Inflammatory macrophage treated with lipopolysaccharide for 1 hour (primary cell): ENCODE data around the gene TRAP1.
"Not testable (repeated sequence)": the region's sequence is repeated elsewhere in the genome, so short reads cannot be mapped to it uniquely, and the experiment has no call there.

Experiments used
- DNase-seq, 2 donors: peaks; one replicate each; pipeline ENCODE4 v3.0.0-alpha.2; 2020 to 2022

The TRAP1 gene

GRCh38 chr16:3735541-3735940, 18.2 kb upstream of the TRAP1 start:
- no peak for DNase-seq

DNA sequence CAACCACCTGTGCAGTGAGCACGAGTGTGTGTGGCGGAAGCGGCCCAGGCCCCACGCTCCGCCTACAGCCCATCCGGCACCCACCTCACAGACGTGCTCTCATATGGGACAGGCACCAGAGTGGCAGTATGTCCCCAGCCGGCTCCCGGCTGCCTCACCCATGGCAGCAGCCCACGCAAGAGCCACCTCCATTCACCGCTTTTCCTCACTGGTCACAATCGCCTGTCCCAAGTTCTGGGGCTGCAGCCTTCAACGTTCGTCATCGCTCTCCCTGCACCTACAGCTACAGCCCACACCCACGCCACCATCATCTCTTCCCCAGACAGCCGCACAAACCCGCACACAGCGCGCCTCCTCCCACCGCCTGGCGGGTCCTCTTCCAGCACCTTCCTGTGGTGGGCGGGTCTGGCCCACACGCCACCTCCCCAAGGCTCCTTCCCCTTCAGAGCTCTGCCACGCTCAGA, 17.5 kb upstream of the TRAP1 start:
- no peak for DNase-seq

DNA sequence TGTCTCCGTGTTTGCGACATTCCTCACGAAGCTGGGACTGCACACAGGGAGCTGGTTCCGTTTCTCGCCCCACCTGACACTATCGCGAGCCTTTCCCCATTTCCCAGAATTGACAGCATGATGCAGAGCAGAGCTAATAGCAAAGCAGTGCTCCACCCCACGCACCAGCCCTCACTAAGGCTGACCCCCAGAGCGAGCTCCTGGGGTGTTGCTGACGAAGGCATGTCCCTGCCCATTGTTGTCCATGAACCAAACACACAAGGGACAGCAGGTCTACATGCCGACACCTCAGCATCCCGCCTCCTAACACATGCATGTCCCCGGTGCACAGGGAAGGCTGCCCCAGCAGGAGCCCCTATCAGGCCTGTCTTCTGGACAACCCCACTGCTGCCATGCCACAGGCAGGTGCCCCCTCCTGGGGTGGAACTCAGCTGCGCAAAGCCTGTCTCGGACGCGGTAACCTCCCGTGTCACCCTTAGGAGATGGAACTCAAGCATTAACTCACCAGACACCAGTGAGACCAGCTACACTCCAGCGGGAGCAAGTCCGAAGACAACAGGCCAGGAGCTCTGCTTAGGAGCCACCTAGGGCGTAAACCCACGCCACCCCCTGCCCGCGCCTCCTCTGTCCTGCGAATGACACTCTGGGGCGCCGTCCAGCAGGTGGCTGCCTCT, 16.9 kb upstream of the TRAP1 start:
- no peak for DNase-seq

DNA sequence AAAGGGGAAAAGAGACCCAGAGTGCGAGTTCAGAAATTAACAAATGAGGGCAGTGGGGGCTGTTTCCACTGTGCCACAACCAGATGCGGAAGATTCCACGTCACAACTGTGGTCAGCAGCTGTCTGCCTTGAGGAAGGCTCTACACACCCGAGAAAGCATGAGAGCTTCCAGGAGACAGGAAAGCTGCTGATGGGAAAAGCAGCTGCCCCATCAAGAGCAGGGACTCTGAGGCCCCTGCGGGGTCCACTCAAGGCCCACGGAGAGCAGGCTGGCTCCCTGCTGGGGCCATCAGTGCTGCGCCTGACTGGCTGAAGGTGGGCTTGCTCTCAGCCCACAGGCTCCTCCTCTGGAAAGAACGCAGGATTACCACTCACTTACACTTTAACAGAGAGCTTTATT, 14.8 kb upstream of the TRAP1 start:
- no peak for DNase-seq

- DNase-seq = no peak
Observed at GRCh38 chr16:3731126-3731935, 14.0 kb upstream of the TRAP1 start.

- DNase-seq = no peak
Observed at GRCh38 chr16:3730161-3731125, 13.1 kb upstream of the TRAP1 start.

GRCh38 chr16:3729161-3730112, 12.1 kb upstream of the TRAP1 start:
- DNase-seq = no peak

DNA sequence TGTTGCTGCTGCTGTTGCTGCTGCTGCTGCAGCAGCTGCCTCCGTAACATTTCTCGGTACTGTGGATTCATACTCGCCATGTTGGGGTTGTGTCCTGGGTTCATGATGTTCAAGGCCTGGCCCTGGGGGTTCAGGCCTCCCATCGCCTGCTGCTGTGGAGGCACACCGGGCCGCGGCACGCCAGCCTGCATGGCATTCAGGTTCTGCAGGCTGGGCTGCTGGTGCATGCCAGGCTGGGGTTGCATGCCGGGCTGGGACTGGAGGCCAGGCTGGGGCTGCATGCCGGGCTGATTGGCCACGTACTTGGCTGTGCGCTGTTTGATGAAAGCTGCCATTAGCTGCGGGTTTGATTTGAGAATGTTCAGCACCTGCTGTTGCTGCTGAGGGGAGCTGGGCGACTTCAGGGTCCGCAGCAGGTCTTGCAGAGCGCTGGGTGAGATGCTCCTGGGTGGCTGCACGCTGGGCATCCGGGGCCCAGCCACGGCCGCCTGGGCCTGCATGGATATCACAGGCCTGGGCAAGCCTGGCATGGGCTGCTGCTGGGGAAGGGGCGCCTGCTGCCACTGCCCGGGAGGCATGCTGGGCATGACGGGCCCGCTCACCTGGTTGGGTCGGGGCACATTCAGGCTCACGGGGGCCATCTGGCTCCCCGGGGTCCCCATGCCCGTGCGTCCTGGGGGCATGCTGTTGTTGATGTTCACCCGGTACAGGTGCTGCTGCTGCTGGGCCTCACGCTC, 11.3 kb upstream of the TRAP1 start:
- DNase-seq = no peak

GRCh38 chr16:3727806-3728381, 10.6 kb upstream of the TRAP1 start:
- DNase-seq = no peak

DNA sequence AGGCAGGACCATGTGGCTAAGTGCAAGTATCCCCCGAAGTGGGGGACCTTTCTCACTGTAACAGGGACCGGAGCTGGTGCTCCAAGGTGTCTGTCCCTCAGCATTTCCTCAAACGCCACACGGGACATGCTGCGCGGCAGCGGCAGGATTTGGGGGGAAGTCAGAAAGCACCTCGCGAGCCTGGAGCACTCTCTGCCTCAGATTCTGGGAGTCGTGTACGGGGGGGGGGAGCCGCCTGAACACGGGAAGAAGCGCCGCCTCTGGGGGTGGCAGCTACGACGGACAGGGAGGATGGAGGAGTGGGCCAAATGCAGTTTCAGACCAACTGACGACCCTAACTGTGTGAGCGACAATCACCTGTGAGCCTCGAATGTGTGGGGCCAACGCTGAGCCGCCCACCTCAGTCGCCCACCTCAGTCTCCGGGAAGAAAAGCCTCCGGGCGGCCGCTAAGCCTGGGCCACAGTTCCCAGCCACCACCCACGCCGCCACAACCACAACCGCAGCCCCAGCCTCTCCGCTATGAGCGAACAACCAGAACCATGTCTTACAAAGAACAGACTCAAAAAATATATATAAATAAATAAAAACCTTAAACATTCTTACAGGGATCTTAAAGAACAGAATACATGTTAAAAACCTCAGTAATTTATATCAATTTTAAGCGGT, 8.8 kb upstream of the TRAP1 start:
- no peak for DNase-seq

GRCh38 chr16:3725276-3725675, 8.0 kb upstream of the TRAP1 start:
- no peak for DNase-seq

GRCh38 chr16:3722508-3722907, 5.2 kb upstream of the TRAP1 start:
- no peak for DNase-seq

GRCh38 chr16:3720418-3720817, 3.1 kb upstream of the TRAP1 start:
- no peak for DNase-seq

DNA sequence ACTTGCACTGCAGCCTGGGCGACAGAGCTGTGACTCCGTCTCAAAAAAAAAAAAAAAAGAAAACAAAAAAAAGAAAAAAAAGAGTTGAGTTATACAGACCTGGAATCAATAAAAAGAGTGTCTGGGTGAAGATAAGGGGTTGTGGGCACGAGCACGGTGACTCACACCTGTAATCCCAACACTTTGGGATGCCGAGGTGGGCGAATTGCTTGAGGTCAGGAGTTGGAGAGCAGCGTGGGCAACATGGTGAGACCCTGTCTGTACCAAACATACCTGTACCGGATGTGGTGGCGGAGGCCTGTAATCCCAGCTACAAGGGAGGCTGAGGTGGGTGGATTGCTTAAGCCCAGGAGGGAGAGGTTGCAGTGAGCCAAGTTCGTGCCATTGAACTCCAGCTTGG, 1.3 kb upstream of the TRAP1 start:
- DNase-seq = no peak

DNA sequence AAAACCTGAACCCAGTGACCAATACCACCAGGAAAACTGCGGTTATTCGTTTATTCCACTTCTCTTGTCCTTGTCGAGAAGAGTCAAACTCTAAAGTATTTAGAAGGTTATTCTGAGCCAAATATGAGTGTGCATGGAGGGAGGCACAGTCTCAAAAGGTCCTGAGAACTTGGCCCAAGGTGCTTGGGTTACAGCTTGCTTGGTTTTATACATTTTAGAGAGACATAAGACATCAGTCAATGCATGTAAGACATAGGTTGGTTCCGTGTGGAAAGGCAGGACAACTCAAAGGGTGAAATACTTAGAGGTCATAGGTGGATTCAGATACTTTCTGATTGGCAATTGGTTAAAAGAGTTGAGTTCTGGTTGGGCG, 681 bp upstream of the TRAP1 start:
- DNase-seq = no peak

DNA sequence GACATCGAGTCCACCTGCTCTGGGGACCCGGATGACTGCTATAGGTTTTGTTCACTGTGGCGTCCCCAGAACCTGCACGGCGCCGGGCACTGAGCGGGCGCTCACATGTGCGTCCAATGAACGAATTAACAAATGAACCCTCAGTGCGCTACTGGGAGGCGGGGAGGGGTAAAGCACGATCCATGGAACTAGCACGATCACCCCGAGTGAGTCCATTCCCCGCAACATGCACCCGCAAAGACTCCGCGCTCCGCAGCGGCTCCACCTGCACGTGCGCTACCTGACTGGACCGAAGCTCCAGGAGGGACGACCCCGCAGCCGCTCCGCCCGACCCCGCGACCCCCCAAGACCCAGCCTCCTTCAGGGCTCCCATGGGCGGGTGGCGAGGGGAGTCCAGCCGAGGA, 491 bp downstream of the TRAP1 start:
- DNase-seq = peak in 1 of 2 donors; percentile 13

- DNase-seq = no peak
Observed at GRCh38 chr16:3715430-3715829, 1.9 kb downstream of the TRAP1 start.

DNA sequence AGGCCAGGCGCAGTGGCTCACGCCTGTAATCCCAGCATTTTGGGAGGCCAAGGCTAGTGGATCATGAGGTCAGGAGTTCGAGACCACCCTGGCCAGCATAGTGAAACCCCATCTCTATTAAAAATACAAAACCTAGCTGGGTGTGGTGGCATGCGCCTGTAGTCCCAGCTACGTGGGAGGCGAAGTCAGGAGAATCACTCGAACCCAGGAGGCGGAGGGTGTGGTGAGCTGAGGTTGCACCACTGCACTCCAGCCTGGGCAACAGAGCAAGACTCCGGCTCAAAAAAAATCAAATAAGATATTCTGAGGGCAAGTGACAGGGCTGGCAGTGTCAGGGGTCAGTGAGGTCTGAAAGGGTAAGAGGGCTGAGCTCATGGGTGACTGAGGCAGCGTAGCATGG, 2.9 kb downstream of the TRAP1 start:
- not testable (repeated sequence) for DNase-seq

- no peak for DNase-seq
Observed at GRCh38 chr16:3713587-3714242, 3.6 kb downstream of the TRAP1 start.

DNA sequence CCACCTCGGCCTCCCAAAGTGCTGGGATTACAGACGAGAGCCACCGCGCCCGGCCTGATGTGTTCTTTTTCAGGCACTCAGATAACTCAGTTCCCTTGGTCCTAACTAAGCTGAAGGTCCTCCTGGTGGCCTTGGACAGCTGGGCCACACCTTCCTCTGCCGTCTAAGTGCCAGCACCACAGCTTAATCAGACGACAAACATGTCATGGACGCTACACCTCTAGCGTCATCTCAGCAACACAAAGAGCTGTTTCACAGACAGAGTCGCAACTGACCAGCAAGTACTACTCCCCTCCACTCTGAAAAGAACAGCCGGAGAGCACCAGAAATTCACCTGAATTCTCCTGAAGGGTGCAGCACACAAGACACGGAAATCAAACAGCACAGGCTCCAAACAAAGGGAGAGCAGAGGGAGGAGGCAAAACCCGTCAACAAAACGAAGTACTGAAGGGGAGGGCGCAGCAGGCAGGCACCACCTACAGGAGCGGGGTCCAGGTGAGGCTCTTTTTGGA, 4.4 kb downstream of the TRAP1 start:
- DNase-seq = no peak
